HG03280 (cell line): Measurements from ENCODE around the gene CPVL.
"Not testable (repeated sequence)": the region's sequence is repeated elsewhere in the genome, so short reads cannot be mapped to it uniquely, and the experiment has no call there.

Experiments used
- ATAC-seq: cut with Tn5 transposase; IDR thresholded peaks from one replicate; pipeline ENCODE4 v1.9.1; 2021; ENCODE audit warnings: mild to moderate bottlenecking, moderate library complexity; ENCODE audit not compliant: unreplicated experiment

CPVL gene

GRCh38 chr7:29120955-29121354 lies 25.4 kb downstream of the CPVL start:
- no peak for ATAC-seq

DNA sequence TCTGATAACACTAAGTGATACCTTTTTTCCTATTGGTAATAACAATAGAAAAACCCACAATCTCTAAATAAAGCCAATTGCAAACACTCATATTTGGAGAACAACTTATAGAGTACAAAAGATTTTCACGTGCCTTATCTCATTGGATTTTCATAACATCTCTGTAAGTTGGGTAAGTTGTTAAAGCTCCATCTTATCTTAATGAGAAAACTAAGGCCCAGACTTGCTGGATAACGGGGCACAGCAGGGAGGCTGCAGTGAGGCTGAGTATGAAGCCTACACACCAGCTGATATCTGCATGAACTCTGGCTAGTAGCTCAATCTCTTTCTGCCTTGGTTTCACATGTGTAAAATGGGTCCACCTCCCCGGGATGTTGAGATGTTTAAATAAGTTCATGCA lies 26.8 kb downstream of the CPVL start:
- no peak for ATAC-seq

GRCh38 chr7:29116361-29117200 lies 29.8 kb downstream of the CPVL start:
- no peak for ATAC-seq

DNA sequence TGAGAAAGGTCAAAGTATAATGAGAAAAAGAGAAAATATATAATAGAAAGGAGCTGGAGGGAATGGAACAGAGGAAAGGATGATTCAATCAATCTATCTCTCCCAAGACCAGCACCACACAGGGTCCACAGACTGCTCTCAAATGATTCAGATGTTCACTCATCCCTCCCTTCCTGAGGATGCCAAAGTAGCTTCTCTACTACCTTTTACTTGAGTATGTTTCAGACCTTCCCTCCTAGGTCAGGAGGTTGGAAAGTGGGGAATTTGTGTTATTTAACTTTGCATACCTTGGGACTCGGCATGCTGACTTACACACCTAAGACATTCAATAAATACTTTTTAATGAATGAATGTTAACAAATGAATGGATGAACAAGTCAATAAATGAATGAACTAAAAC lies 30.6 kb downstream of the CPVL start:
- no peak for ATAC-seq

- ATAC-seq, result no peak
Measured at GRCh38 chr7:29115130-29115687, 31.1 kb downstream of the CPVL start.

DNA sequence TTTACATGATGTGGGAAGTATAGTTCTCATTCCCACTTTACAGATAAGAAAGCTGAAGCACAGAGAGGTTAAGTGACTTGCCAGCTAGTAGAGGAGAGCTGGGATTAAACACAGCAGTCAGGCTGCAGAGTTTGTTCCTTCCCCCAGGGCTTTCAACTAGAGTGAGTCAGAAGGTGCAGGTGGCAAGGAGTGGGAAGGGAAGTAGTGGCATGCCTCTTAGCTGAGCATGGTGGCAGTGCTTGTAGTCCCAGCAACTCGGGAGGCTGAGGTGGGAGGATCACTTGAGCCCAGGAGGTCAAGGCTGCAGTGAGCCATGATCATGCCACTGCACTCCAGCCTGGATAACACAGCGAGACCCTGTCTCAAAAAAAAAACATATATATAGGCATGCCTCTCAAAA lies 32.1 kb downstream of the CPVL start:
- not testable (repeated sequence) for ATAC-seq

GRCh38 chr7:29113384-29114102 lies 32.8 kb downstream of the CPVL start:
- ATAC-seq, result no peak

- no peak for ATAC-seq
Measured at GRCh38 chr7:29112721-29113120, 33.6 kb downstream of the CPVL start.

DNA sequence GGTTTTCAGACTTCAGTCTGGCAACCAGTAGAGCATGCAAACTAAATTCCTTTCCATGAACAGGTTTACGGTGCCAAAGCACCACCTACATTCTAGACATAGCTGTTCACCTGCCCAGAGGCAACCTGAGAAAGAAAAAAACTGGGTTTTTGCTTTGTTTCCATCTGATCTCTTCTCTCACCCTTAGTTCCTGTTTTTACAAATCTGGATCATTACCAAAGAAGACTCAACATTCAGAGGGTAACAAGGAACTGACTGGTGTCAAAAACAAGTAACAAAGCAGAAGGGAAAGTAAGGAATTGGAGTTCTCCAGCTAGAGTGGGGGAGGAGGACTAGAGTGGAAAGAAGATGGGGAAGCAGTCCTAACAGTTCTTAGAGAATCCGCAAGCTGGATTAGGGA lies 36.4 kb downstream of the CPVL start:
- ATAC-seq, result no peak

DNA sequence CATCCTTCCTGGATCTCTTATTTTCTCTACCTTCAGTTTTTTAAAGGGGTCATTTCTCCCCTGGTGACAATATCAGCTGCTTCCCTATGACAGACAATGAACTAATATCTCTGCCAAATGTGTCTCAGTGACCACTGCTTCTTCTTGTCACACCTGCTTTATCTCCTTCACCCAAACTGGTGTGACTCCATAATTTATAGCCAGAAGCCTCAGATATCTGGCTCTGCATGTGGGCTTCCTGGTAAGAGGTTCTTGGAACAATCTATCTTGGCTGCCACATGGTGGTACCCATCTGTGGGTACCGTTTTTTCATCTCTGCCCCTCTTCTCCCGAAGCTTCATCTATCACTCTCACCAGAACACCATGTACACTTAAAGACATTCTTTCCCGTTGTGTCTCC lies 37.0 kb downstream of the CPVL start:
- no peak for ATAC-seq

DNA sequence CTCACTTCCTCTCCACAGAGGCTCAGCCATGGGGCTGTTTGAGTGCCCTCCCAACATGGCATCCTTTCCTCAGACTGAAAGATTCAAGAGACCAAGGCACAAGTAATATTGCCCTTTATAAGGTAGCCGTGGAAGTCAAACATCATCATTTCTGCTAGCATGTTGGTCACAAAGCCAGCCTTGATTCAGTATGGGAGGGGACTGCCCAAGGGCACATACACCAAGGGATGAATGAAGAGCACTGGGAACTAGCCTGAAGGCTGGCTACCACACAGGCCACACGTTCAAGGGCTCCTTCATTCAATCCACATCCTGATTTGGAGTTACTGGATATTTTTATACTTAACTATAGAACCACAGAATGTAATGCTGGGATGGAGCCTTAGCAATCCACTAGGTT lies 39.3 kb downstream of the CPVL start:
- ATAC-seq, result no peak

GRCh38 chr7:29106669-29106988 lies 39.7 kb downstream of the CPVL start:
- ATAC-seq, result no peak

- ATAC-seq, result no peak
Measured at GRCh38 chr7:29105752-29106668, 40.3 kb downstream of the CPVL start.

GRCh38 chr7:29105191-29105590 lies 41.1 kb downstream of the CPVL start:
- no peak for ATAC-seq

DNA sequence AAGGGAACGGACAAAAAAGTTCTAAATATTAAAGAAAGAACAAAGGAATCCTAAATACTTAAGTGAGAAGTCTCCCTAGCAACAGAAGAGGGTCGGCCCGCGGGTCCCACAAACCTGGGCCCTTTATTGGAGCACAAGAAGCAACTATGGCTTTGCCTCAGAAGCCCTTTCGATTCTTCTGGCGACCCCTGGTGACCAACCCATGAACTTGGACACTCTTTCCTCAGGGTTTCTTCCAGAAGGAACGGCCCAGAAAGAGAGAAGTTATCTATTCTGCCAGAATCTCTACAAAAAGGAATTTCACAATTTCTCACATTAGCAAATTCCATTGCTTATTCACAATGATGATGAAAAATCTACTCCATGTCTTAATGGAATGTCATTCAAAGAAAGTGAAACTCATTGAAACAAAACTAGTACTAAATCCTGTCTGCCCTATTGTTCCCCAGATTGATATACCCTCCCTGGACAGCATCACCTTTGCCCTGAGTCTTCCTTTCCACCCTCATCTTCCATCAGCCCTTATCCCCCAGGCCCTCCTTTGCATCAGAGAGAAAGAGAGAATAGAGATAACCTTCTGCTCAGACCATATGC lies 43.7 kb downstream of the CPVL start:
- ATAC-seq, result no peak

GRCh38 chr7:29100924-29101323 lies 45.4 kb downstream of the CPVL start:
- no peak for ATAC-seq

DNA sequence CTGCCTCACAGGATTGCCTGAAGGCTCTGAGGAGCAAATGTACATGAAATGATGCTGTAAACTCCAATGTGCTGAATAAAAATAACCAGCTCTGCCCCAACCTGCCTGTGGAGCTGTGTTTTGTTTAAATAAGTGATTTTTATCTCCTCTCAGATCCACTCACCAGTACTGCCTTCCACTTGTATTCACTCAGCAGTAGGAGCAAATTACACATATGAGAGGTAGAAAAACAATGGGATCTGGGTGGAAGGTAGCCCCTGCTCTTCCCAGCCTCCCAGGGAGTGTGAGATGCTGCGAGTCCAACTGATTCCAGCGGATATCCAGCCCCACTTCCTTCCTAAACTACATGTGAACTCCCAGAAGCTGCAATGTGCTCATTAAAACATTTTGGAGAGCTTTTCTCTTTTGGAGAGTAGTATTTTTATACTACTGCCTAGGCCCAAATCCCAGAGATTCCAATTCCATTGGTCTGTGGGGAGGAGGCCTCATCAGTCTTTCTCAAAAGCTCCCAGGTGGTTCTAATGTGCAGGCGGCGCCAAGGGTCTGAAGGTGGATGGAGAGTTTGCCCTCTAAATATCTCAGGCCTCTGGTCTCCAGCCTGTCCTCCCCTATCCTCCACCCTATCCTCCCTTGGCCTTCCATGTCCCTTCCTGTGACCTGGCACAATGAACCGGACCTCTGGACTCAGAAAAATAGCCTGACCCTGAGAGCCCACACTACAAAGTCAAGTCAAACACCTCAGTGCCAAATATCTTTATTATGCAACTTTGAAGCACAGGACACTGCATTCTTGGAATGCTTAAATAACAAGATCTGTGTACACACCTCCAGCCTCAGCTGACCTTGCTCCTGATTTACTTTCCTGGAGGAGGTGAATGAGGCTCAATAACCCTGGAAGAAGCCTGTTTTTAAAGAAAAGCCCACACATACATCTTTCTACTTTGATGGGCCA lies 46.2 kb downstream of the CPVL start:
- ATAC-seq, result no peak

- no peak for ATAC-seq
Measured at GRCh38 chr7:29096446-29096730, 49.9 kb downstream of the CPVL start.

GRCh38 chr7:29095631-29096445 lies 50.5 kb downstream of the CPVL start:
- ATAC-seq, result no peak
